ENCODE data around the gene MYPOP. TPM values are rescaled to one million over a fixed set of nuclear protein-coding genes. Genes with fewer than 3 reads are reported as not detected.

The MYPOP gene
- total and polyA plus RNA-seq, 9 of the 15 experiments (the other 6 are each of a cell fraction or from before 2014, with no cell fraction given): 0.32 to 7.6 (median 1.6) TPM

- TF ChIP-seq ZNF609 (CRISPR knock-in tag; IDR thresholded peaks at IDR 0.05; ENCODE audit: borderline replicate concordance) (0 out of 2 replicates have a peak, but pooled peaks have one; percentile 17), NR2C1 (IDR thresholded peaks at IDR 0.05) (peak; percentile 52; the same call in 1 of the 2 replicates), NR2C1 (tag; IDR thresholded peaks at IDR 0.05) (peak; percentile 34; the same call in 1 of the 2 replicates), FOSL1 (tag; conservative IDR thresholded peaks at IDR 0.05) (peak; percentile 38; the same call in 1 of the 2 replicates), ETV5 (CRISPR knock-in tag; IDR thresholded peaks at IDR 0.05; ENCODE audit: low read depth) (peak; percentile 59; the same call in 1 of the 2 replicates), ERF (CRISPR knock-in tag; IDR thresholded peaks at IDR 0.05) (peak; percentile 74), MITF (IDR thresholded peaks at IDR 0.05) (0 out of 2 replicates have a peak, but pooled peaks have one; percentile 59), CBX1 (IDR thresholded peaks at IDR 0.05; ENCODE audit: low read depth) (peak; percentile 90), ELF1 (tag; IDR thresholded peaks at IDR 0.05) (peak; percentile 82), CREM (IDR thresholded peaks at IDR 0.05; ENCODE audit: low read depth) (peak; percentile 83), ZKSCAN3 (CRISPR knock-in tag; IDR thresholded peaks at IDR 0.05) (no peak), NR4A1 (CRISPR knock-in tag; IDR thresholded peaks at IDR 0.05) (no peak), NR4A1 (tag; IDR thresholded peaks at IDR 0.05) (0 out of 2 replicates have a peak, but pooled peaks have one; percentile 63), SIN3B (IDR thresholded peaks at IDR 0.05; ENCODE audit: low read depth) (0 out of 2 replicates have a peak, but pooled peaks have one; percentile 13), ZNF41 (CRISPR knock-in tag; conservative IDR thresholded peaks at IDR 0.05) (0 out of 2 replicates have a peak, but pooled peaks have one; percentile 42), STAG1 (CRISPR knock-in tag; IDR thresholded peaks at IDR 0.05; ENCODE audit: borderline replicate concordance) (peak; percentile 76; the same call in 1 of the 2 replicates), USF1 (CRISPR knock-in tag; IDR thresholded peaks at IDR 0.05) (peak; percentile 65), ATF7 (IDR thresholded peaks at IDR 0.05) (no peak), CTBP1 (IDR thresholded peaks at IDR 0.05; ENCODE audit: borderline replicate concordance) (peak; percentile 86)
Measured at GRCh38 chr19:45882652-45883585, 19.5 kb downstream of the MYPOP start (continued).
